Ascending aorta (tissue), 2 donors: ENCODE data around the gene KLHL20. TPM values are rescaled to one million over a fixed set of nuclear protein-coding genes. Genes with fewer than 3 reads are reported as not detected.

Experiments
- DNase-seq, 2 donors: peaks; one replicate each; pipeline ENCODE4 v3.0.0-alpha.2; 2019; ENCODE audit warnings: low spot score in 2 of 2
- H3K27ac ChIP-seq, 2 donors: fragments of 200-600 bp; sonication (generic); one replicate each; pipeline ENCODE4 v1.5.1; 2016 to 2017; ENCODE audit warnings: mild to moderate bottlenecking in 1 of 2
- H3K27me3 ChIP-seq: fragments of 200-600 bp; sonication (generic); one replicate; pipeline ENCODE4 v1.5.1; 2017
- H3K36me3 ChIP-seq, 2 donors: fragments of 200-600 bp; sonication (generic); one replicate each; pipeline ENCODE4 v1.5.1; 2016
- H3K4me1 ChIP-seq, 2 donors: fragments of 200-600 bp; sonication (generic); one replicate each; pipeline ENCODE4 v1.5.1; 2016 to 2017; ENCODE audit warnings: mild to moderate bottlenecking in 1 of 2
- H3K4me3 ChIP-seq, 2 donors: fragments of 200-600 bp; sonication (generic); one replicate each; pipeline ENCODE4 v1.5.1; 2016 to 2017; ENCODE audit warnings: mild to moderate bottlenecking in 1 of 2
- H3K9me3 ChIP-seq, 2 donors: fragments of 200-600 bp; sonication (generic); one replicate each; pipeline ENCODE4 v1.5.1; 2016
- CTCF ChIP-seq, 3 experiments: fragments of 200-600 bp in 2 of 3; fragments of 450-650 bp in 1 of 3; sonication (generic) in 2 of 3; IDR thresholded peaks; one replicate each; pipeline ENCODE4 v1.5.1; 2016 to 2019; ENCODE audit warnings: antibody characterized with exemption in 3 of 3, mild to moderate bottlenecking in 1 of 3, moderate library complexity in 1 of 3
- intact Hi-C: fragments of 100-400 bp; cut with DNase I; formaldehyde crosslinking; loops from one replicate; pipeline ENCODE4 v1.15.1; 2023
- total RNA-seq: library from RNA; depleted of rRNA; stranded (reverse); fragments of >200 nt; gene quantifications from one replicate; pipeline ENCODE4 v1.1.0, GENCODE V29; 2016

The KLHL20 gene
- total RNA-seq, 1 donor from 2014 or later = 15.5 TPM

DNA sequence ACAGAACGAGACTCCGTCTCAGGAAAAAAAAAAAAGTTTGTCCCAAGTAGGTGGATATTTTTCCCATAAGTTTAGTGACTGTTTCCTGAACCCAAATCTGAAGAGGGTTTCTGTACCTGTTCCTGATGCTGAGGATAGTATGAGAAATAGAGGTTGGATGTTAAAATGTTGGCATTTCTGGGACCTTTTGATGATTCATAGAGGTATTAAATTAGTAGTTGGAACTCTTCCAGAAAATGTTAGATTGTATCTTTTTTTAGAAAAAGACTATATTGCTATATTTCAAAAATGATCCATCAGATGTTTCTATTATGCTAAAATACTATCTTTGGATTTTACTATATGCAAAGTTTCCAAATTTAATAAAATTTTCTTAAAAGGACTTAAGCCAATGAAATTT is 112.8 kb downstream of the KLHL20 start:
- Histone ChIP-seq H3K27me3 (no peaks in the 10 kb centered on the region), H3K4me3 (no peak overlapping the region), H3K27ac (no peak overlapping the region), H3K4me1 (peaks cover 0 to 5% of the 10 kb centered on the region in 2 donors), H3K36me3 (peaks cover 17 to 23% of the 10 kb centered on the region in 2 donors), H3K9me3 (no peaks in the 10 kb centered on the region)
- no peak for DNase-seq
- intact Hi-C loops = loop anchor here (10.0 kb wide), 1 partner anchor 1083 kb away; no protein-coding TSS in a partner anchor
- no peak for TF ChIP-seq CTCF (IDR thresholded peaks at IDR 0.05)

GRCh38 chr1:173832748-173833147 is 118.0 kb downstream of the KLHL20 start:
- no peak for TF ChIP-seq CTCF (IDR thresholded peaks at IDR 0.05)
- H3K4me1 ChIP-seq = no peaks in the 10 kb centered on the region
- no peak for DNase-seq
- intact Hi-C loops = no loop called here
- peaks cover 57 to 62% of the 10 kb centered on the region in 2 donors for H3K36me3 ChIP-seq
- no peak overlapping the region for H3K27ac ChIP-seq
- no peaks in the 10 kb centered on the region for H3K9me3 ChIP-seq
- H3K27me3 ChIP-seq = no peaks in the 10 kb centered on the region
- no peak overlapping the region for H3K4me3 ChIP-seq

Other genes starting within 250 kb of the KLHL20 start
- 163 TPM for gene PRDX6, start 237.6 kb upstream of the KLHL20 start, total RNA-seq
- not detected for gene SLC9C2, start 111.9 kb upstream of the KLHL20 start, total RNA-seq
- gene TEX50, start 79.6 kb upstream of the KLHL20 start, total RNA-seq = not detected
- gene ANKRD45, start 45.1 kb upstream of the KLHL20 start, total RNA-seq = not detected
- 12.1 TPM for gene DARS2, start 109.7 kb downstream of the KLHL20 start, total RNA-seq
- gene CENPL, start 109.9 kb downstream of the KLHL20 start, total RNA-seq = 0.53 TPM
- gene GAS5, start 153.0 kb downstream of the KLHL20 start, total RNA-seq = 149 TPM
- gene ZBTB37, start 153.4 kb downstream of the KLHL20 start, total RNA-seq = 5.0 TPM
- 3.7 TPM for gene SERPINC1, start 202.3 kb downstream of the KLHL20 start, total RNA-seq